Endothelial cell of umbilical vein (primary cell): Measurements from ENCODE around the gene DEFB108B. TPM values are rescaled to one million over a fixed set of nuclear protein-coding genes. Genes with fewer than 3 reads are reported as not detected.
"Not testable (repeated sequence)": the region's sequence is repeated elsewhere in the genome, so short reads cannot be mapped to it uniquely, and the experiment has no call there.

ENCODE experiments used
- BruUV-seq: library from RNA; stranded (reverse); fragments of 400-500 nt; replicated peaks from 2 replicates; lab custom pipeline; 2021; lab: Mats Ljungman, UMichigan
- CTCF ChIA-PET: fragments of 300-600, 350-600 bp; sonication (Branson Sonifier 250); formaldehyde crosslinking; loops from one replicate; lab custom pipeline; 2021; ENCODE audit warnings: antibody characterized with exemption, inconsistent platforms; lab: Charles Lee
- POLR2A ChIA-PET: fragments of 300-600, 350-600 bp; sonication (Branson Sonifier 250); formaldehyde crosslinking; loops from one replicate; lab custom pipeline; 2021; ENCODE audit warnings: antibody characterized with exemption, inconsistent platforms; lab: Charles Lee
- DNase-seq: peaks from one replicate; pipeline ENCODE4 v3.0.0-alpha.2; 2011; ENCODE audit warnings: low read depth, low spot score
- FAIRE-seq: peaks from 2 replicates; lab custom pipeline; 2011; peaks lifted over from hg19 to GRCh38; lab: Jason Lieb, UNC
- H2AFZ ChIP-seq: 2 replicates; pipeline ENCODE4 v1.6.0; 2012; ENCODE audit warnings: low read depth, low read length, control low read depth, inconsistent platforms
- H3K27ac ChIP-seq: 2 replicates; pipeline ENCODE4 v1.5.1; 2011; ENCODE audit warnings: low read depth, mild to moderate bottlenecking, control low read depth, low read length, moderate library complexity; ENCODE audit not compliant: insufficient read depth
- H3K27me3 ChIP-seq, 2 experiments: 2 replicates each; pipeline versions ENCODE4 v1.6.0 to v1.6.1; 2011; ENCODE audit warnings: low read length in 2 of 2, mixed read lengths in 1 of 2; ENCODE audit not compliant: control insufficient read depth in 2 of 2, insufficient read depth in 2 of 2
- H3K36me3 ChIP-seq, 2 experiments: 2 replicates in 1 of 2; 3 replicates in 1 of 2; pipeline ENCODE4 v1.5.1; 2011; ENCODE audit warnings: low read length in 2 of 2, mild to moderate bottlenecking in 1 of 2, moderate library complexity in 1 of 2; ENCODE audit not compliant: control insufficient read depth in 2 of 2, insufficient read depth in 2 of 2; ENCODE audit errors: extremely low read depth in 1 of 2
- H3K4me1 ChIP-seq: 3 replicates; pipeline ENCODE4 v1.5.1; 2011; ENCODE audit warnings: mild to moderate bottlenecking, low read length; ENCODE audit not compliant: control insufficient read depth, insufficient read depth; ENCODE audit errors: extremely low read depth
- H3K4me2 ChIP-seq: 2 replicates; pipeline ENCODE4 v1.6.1; 2011; ENCODE audit warnings: low read length, control low read depth, mixed read lengths; ENCODE audit not compliant: insufficient read depth
- H3K4me3 ChIP-seq, 3 experiments: fragments of 200-600 bp in 1 of 3; sonication (generic), shearing (Covaris generic) in 1 of 3; replicated peaks in 1 of 3; 2 replicates each; pipeline ENCODE4 v1.5.1; 2011 to 2016; ENCODE audit warnings: control low read depth in 3 of 3, low read length in 3 of 3, mild to moderate bottlenecking in 2 of 3, inconsistent platforms in 1 of 3, low read depth in 1 of 3, moderate library complexity in 1 of 3; ENCODE audit not compliant: insufficient read depth in 1 of 3
- H3K79me2 ChIP-seq: 2 replicates; pipeline ENCODE4 v1.6.0; 2012; ENCODE audit warnings: low read length, inconsistent platforms; ENCODE audit not compliant: control insufficient read depth, insufficient read depth
- H3K9ac ChIP-seq: replicated peaks from 2 replicates; pipeline ENCODE3; 2011; ENCODE audit warnings: low read length, control low read depth; ENCODE audit not compliant: insufficient read depth; ENCODE audit errors: extremely low read depth
- H3K9me1 ChIP-seq: replicated peaks from 3 replicates; pipeline ENCODE4 v1.6.0; 2011; ENCODE audit warnings: mild to moderate bottlenecking, low read length; ENCODE audit not compliant: control insufficient read depth, insufficient read depth; ENCODE audit errors: extremely low read depth
- H3K9me3 ChIP-seq: replicated peaks from 2 replicates; pipeline ENCODE4 v1.5.1; 2012; ENCODE audit warnings: low read length, inconsistent platforms; ENCODE audit not compliant: control insufficient read depth, insufficient read depth
- H4K20me1 ChIP-seq: replicated peaks from 2 replicates; pipeline ENCODE3; 2011; ENCODE audit warnings: mild to moderate bottlenecking, low read length; ENCODE audit not compliant: control insufficient read depth, insufficient read depth; ENCODE audit errors: extremely low read depth
- dilution Hi-C: fragments of 300-500 bp; cut with MboI; formaldehyde crosslinking; loops from one replicate; pipeline ENCODE4 v1.15.0; 2019; ENCODE audit warnings: low sequenced_read_pairs; ENCODE audit not compliant: extremely low pct_ligation_motif_present
- intact Hi-C: fragments of 100-400 bp; cut with micrococcal nuclease; formaldehyde crosslinking; loops from one replicate; pipeline ENCODE4 v1.10.0; 2022
- polyA plus RNA-seq, 4 experiments: library from polyadenylated mRNA; depleted of rRNA in 3 of 4; stranded (reverse) in 3 of 4; unstranded in 1 of 4; fragments of >200 nt; gene quantifications; 2 replicates each; pipeline versions ENCODE4 v1.2.1 to v1.2.3, GENCODE V29; 2011 to 2012; ENCODE audit warnings: missing spikeins in 1 of 4
- total RNA-seq: library from RNA; stranded (reverse); gene quantifications from 2 replicates; pipeline ENCODE4 v1.2.3, GENCODE V29; 2021

The DEFB108B gene
- total and polyA plus RNA-seq, 2 donors (not counting 3 experiments of a cell fraction or from before 2014, with no cell fraction given) = not detected

DNA sequence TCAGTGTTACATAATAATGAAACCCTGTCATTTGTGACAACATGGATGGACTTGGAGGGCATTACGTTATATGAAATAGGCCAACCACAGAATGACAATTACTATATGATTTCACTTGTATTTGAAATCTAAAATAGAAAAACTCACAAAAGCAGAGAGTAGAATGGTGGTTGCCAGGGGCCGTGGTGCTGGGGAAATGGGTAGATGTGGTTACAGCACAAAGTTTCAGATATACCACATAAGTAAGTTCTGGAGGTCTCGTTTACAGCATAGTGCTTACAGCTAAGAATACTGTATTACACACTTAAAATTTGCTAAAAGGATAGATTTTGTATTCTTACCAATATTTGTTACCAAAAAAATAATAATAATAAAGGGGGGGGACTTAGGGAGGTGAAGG lies 3.3 kb upstream of the DEFB108B start:
- H4K20me1 ChIP-seq, CTCF ChIA-PET, H3K79me2 ChIP-seq, POLR2A ChIA-PET, H3K9me3 ChIP-seq, H3K4me2 ChIP-seq, H2AFZ ChIP-seq, intact Hi-C loops, BruUV-seq, H3K27ac ChIP-seq, H3K9me1 ChIP-seq, DNase-seq, FAIRE-seq, dilution Hi-C loops, H3K4me1 ChIP-seq, H3K36me3 ChIP-seq, H3K9ac ChIP-seq, H3K27me3 ChIP-seq, H3K4me3 ChIP-seq: not testable (repeated sequence)

DNA sequence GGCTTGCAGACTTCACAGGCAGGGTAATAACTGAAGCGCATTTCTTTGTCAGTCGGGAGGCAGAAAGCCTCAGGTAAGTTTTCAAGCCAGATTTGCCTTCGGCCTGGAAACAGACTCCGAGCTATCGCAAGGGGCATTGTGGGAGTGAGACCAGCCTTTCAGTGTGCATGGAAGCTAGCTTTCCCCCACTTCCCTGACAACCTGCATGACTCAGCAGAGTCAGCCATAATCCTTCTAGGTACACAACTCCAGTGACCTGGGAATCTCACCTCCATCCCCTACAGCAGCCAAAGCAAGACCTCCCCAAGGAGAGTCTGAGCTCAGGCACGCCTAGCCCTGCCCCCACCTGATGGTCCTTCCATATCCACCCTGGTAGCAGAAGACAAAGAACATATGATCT lies 9.7 kb downstream of the DEFB108B start:
- CTCF ChIA-PET = not testable (repeated sequence)

DNA sequence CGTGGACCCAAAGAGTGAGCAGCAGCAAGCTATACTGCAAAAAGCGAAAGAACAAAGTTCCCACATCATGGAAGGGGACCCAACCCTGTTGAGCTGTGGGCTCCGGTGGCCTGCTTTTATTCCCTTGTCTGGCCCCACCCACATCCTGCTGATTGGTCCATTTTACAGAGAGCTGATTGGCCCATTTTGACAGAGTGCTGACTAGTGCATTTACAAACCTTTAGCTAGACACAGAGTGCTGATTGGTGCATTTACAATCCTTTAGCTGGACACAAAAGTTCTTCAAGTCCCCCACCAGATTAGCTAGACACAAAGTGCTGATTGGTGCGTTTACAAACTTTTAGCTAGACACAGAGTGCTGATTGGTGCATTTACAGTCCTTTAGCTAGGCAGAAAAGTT lies 10.4 kb downstream of the DEFB108B start:
- not testable (repeated sequence) for FAIRE-seq, H3K4me3 ChIP-seq

More for the DNA sequence above, 9.7 kb downstream of the DEFB108B start:
- H3K27me3 ChIP-seq, dilution Hi-C loops, H3K4me2 ChIP-seq, H3K4me3 ChIP-seq, POLR2A ChIA-PET, H3K9me1 ChIP-seq, H3K9ac ChIP-seq, H3K9me3 ChIP-seq, H4K20me1 ChIP-seq, H3K79me2 ChIP-seq, H3K27ac ChIP-seq, intact Hi-C loops, H2AFZ ChIP-seq, H3K36me3 ChIP-seq, FAIRE-seq, H3K4me1 ChIP-seq, BruUV-seq, DNase-seq: not testable (repeated sequence)

More for the DNA sequence above, 10.4 kb downstream of the DEFB108B start:
- H3K36me3 ChIP-seq, CTCF ChIA-PET, dilution Hi-C loops, H3K9me1 ChIP-seq, H3K9me3 ChIP-seq, H3K4me1 ChIP-seq, H3K9ac ChIP-seq, H4K20me1 ChIP-seq, H3K27me3 ChIP-seq, H3K27ac ChIP-seq, intact Hi-C loops, BruUV-seq, H3K4me2 ChIP-seq, POLR2A ChIA-PET, H3K79me2 ChIP-seq, H2AFZ ChIP-seq, DNase-seq: not testable (repeated sequence)
